Bronchial epithelial cell (primary cell): ENCODE results near the gene GNG12. TPM values are rescaled to one million over a fixed set of nuclear protein-coding genes. Genes with fewer than 3 reads are reported as not detected.
A peak's percentile ranks its signal among the peaks of the same experiment; 100 is the strongest.

Experiments
- DNase-seq: peaks from one replicate; pipeline ENCODE4 v3.0.0-alpha.2; 2010; ENCODE audit warnings: low read depth
- FAIRE-seq: peaks from 2 replicates; lab custom pipeline; 2011; peaks lifted over from hg19 to GRCh38; lab: Jason Lieb, UNC
- H3K27me3 ChIP-seq: 2 replicates; pipeline ENCODE4 v1.5.1; 2011; ENCODE audit warnings: low read length; ENCODE audit not compliant: control insufficient read depth, insufficient read depth
- H3K36me3 ChIP-seq: 2 replicates; pipeline ENCODE4 v1.5.1; 2011; ENCODE audit warnings: low read length; ENCODE audit not compliant: control insufficient read depth, insufficient read depth
- H3K4me3 ChIP-seq: 2 replicates; pipeline ENCODE4 v1.5.1; 2011; ENCODE audit warnings: mild to moderate bottlenecking, low read depth, low read length, control low read depth
- CTCF ChIP-seq: IDR thresholded peaks from 2 replicates; pipeline ENCODE4 v1.5.1; 2011; ENCODE audit warnings: mild to moderate bottlenecking, moderate library complexity, low read length, control low read depth, inconsistent platforms; ENCODE audit not compliant: insufficient read depth, severe bottlenecking
- total RNA-seq: library from RNA; depleted of rRNA; stranded (reverse); fragments of >200 nt; gene quantifications from 2 replicates; pipeline ENCODE4 v1.2.1, GENCODE V29; 2014

Gene GNG12
- total RNA-seq, 1 donor from 2014 or later, result 75.3 TPM

DNA sequence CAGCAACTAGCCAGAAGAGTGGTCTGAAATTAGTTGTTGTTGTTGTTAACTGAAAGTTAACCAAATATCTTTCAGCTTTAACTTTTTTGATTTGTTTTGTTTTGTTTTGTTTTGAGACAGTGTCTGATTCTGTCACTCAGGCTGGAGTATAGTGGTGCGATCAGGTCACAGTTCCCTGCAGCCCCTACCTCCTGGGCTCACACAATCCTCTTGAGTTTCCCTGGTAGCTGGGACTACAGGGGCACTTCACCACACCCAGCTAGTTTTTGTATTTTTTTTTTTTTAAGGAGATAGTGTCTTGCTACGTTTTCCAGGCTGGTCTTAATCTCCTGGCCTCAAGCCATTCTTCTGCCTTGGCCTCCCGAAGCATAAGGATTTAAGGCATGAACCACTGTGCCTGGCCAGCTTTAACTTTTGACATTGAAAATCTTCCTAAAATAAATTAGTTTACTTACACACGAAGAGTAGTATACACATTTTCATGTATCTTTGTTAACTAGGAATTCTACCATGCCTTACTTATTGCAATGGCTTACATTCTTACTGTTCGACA, 45.0 kb downstream of the GNG12 start:
- Histone ChIP-seq H3K27me3 (no peaks in the 10 kb centered on the region), H3K36me3 (no peaks in the 10 kb centered on the region), H3K4me3 (no peak overlapping the region)
- DNase-seq (no peak), FAIRE-seq (no peak)
- no peak for TF ChIP-seq CTCF

DNA sequence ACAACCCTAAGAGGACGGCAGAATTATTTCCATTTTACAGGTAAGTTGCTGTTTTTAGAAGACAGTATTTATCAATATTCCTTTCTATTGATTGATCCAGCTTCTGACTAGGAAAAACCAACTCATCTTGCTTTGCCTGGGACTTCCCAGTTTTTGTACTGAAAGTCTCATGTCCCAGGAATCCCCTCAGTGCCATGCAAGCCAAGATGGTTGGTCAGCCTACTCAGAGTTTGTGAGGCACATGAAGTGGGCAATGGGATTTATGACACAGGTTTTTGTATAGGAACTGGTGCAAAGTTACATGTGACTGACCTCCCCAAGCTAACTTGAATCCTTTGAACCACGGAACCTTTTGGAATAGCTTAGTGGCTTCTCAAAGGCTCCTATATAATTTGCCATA, 45.5 kb downstream of the GNG12 start:
- Histone ChIP-seq H3K36me3 (no peaks in the 10 kb centered on the region), H3K4me3 (no peak overlapping the region), H3K27me3 (no peaks in the 10 kb centered on the region)
- DNase-seq, result no peak
- TF ChIP-seq CTCF, result no peak
- no peak for FAIRE-seq

DNA sequence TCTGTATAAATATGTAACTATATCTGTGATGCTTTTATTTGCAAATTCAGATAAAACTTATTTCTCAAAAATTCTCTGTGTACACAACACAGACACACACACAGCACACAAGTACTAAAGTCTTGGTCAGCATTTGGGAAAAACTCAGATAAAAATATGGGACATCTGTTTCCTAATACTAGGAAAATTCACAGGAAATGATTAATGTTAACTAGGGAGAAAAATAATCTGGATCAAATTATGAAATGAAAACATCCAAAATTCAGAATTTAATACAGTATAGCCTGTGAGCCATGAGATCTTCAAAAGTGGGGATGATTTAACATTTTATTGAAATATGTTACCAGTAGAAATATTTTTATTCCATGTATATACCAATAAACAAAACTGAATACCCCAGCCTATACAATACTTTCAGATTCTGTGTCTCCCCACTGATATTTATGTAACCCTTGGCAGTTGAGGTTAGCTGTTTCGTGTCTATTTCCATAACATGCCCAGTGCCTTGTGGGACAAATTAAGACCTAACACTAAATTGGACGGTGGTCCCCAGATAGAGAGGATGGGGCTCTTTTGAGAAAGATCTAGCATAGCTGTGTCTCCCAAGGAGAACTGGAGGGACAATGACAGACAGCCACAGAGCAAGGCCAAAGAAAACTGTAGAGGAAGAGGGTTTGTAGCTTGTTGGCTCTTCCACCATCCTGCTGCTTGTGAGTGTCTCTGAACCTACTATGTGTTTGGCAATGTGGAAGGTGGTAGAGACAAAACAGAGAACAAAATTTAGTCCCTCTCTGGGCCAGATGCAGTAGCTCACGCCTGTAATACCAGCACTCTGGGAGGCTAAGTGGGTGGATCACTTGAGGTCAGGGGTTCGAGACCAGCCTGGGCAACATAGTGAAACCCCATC, 47.2 kb downstream of the GNG12 start:
- FAIRE-seq (no peak), DNase-seq (no peak)
- TF ChIP-seq CTCF, result no peak
- no peak overlapping the region for H3K4me3 ChIP-seq
- H3K27me3 ChIP-seq, result no peaks in the 10 kb centered on the region
- no peaks in the 10 kb centered on the region for H3K36me3 ChIP-seq

GRCh38 chr1:67784545-67785186, 48.6 kb downstream of the GNG12 start:
- DNase-seq, result peak; percentile 64
- TF ChIP-seq CTCF, result no peak
- no peak for FAIRE-seq
- H3K36me3 ChIP-seq, result no peaks in the 10 kb centered on the region
- no peaks in the 10 kb centered on the region for H3K27me3 ChIP-seq
- no peak overlapping the region for H3K4me3 ChIP-seq

- FAIRE-seq, result no peak
- Histone ChIP-seq H3K36me3 (peaks cover 2% of the 10 kb centered on the region), H3K4me3 (no peak overlapping the region), H3K27me3 (no peaks in the 10 kb centered on the region)
- no peak for TF ChIP-seq CTCF
- no peak for DNase-seq
These were observed 52.6 kb downstream of the GNG12 start for GRCh38 chr1:67780637-67781036.
